Measurements from ENCODE around the gene NPHP4. TPM values are rescaled to one million over a fixed set of nuclear protein-coding genes. Genes with fewer than 3 reads are reported as not detected.

NPHP4 gene
- total RNA-seq, 1 donor from 2014 or later: 11.3 TPM

DNA sequence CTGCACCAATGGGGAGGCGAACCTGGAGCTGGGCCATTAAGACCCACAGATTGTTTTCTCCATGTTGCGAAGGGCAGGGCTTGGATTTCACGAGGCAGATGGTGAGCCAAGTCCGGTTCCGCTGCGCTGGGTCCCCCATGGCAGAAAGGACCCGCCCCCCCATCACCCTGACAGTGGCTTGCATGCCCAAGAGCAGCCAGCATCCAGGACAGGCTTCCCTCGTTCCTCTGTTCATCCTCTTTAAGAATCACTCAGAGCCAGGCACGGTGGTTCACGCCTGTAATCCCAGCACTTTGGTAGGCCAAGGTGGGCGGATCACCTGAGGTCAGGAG lies 15.8 kb upstream of the NPHP4 start:
- Histone ChIP-seq H3K9me3 (no peaks in the 10 kb centered on the region), H3K27ac (no peak overlapping the region), H3K4me1 (no peaks in the 10 kb centered on the region), H3K27me3 (no peaks in the 10 kb centered on the region), H3K4me3 (no peak overlapping the region), H3K36me3 (no peaks in the 10 kb centered on the region)
- intact Hi-C loops (cut with DNase I): no loop called here
- TF ChIP-seq POLR2A (IDR thresholded peaks at IDR 0.05) (no peak), CTCF (IDR thresholded peaks at IDR 0.05) (no peak), POLR2AphosphoS5 (IDR thresholded peaks at IDR 0.05; ENCODE audit: insufficient read depth in 1 of 2, low read depth in 1 of 2) (no peak)
- DNase-seq (ENCODE audit: extremely low spot score in 2 of 2): no peak

- intact Hi-C loops (cut with DNase I): no loop called here
- no peaks in the 10 kb centered on the region for H3K9me3 ChIP-seq
- no peaks in the 10 kb centered on the region for H3K36me3 ChIP-seq
- no peak for DNase-seq (ENCODE audit: extremely low spot score in 2 of 2)
- no peaks in the 10 kb centered on the region for H3K27me3 ChIP-seq
- H3K4me1 ChIP-seq: no peaks in the 10 kb centered on the region
- H3K27ac ChIP-seq: no peak overlapping the region
- H3K4me3 ChIP-seq: no peak overlapping the region
- TF ChIP-seq POLR2AphosphoS5 (IDR thresholded peaks at IDR 0.05; ENCODE audit: insufficient read depth in 1 of 2, low read depth in 1 of 2) (no peak), POLR2A (IDR thresholded peaks at IDR 0.05) (no peak), CTCF (IDR thresholded peaks at IDR 0.05) (no peak)
Observed at GRCh38 chr1:6007318-6008083, 15.3 kb upstream of the NPHP4 start.

DNA sequence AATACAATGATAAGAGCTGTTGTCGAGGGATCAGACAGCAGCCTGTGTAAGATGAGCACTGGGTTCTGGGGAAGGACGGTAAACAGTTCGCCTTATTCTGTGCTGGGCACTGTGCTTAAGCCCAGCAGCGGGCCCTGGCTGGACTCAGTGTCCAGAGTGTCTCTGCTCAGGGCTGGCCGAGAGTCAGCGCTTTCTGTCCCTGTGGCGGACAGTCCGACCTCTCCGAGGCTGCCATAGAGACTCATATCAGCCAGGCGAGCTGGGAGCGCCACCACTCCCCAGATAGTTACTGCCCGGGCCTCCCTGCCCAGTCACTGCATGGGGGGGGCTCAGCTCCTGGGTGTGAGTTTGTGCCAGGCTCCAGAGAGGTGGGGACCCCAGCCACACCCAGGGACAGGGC lies 14.7 kb upstream of the NPHP4 start:
- Histone ChIP-seq H3K27ac (no peak overlapping the region), H3K4me1 (no peaks in the 10 kb centered on the region), H3K4me3 (no peak overlapping the region), H3K27me3 (no peaks in the 10 kb centered on the region), H3K9me3 (no peaks in the 10 kb centered on the region), H3K36me3 (no peaks in the 10 kb centered on the region)
- DNase-seq (ENCODE audit: extremely low spot score in 2 of 2): no peak
- intact Hi-C loops (cut with DNase I): no loop called here
- no peak for TF ChIP-seq CTCF (IDR thresholded peaks at IDR 0.05)
- no peak for TF ChIP-seq POLR2AphosphoS5 (IDR thresholded peaks at IDR 0.05; ENCODE audit: insufficient read depth in 1 of 2, low read depth in 1 of 2)
- no peak for TF ChIP-seq POLR2A (IDR thresholded peaks at IDR 0.05)

DNA sequence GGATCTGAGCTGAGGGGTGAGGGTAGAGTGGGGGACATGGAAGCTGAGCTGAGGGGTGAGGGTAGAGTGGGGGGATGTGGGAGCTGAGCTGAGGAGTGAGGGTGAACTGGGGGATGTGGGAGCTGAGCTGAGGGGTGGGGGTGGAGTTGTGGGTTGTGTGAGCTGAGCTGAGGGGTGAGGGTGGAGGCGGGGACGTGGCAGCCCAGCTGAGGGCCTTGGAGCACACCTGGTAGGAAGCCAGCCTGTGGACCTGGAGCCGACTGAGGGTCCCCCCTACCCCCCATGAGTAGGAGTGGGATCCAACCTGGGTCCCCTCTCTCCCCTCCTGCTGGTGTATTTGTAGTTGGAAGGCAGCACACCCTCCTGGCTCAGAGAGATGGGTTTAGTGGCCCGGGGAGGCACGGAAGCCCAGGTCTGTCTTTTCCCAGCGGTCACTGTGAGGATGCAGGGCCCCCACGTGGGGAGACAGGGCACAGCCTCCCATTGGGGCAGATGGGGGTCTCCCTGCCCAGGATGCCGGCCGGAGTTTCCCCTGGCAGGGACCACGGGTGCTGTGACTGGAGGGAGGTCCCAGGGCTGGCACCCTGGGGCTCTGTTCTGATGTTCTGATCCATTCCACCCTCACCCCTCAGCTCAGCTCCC lies 13.2 kb upstream of the NPHP4 start:
- intact Hi-C loops (cut with DNase I): no loop called here
- TF ChIP-seq POLR2AphosphoS5 (IDR thresholded peaks at IDR 0.05; ENCODE audit: insufficient read depth in 1 of 2, low read depth in 1 of 2): no peak
- TF ChIP-seq CTCF (IDR thresholded peaks at IDR 0.05): no peak
- no peak for TF ChIP-seq POLR2A (IDR thresholded peaks at IDR 0.05)
- H3K27me3 ChIP-seq: no peaks in the 10 kb centered on the region
- no peaks in the 10 kb centered on the region for H3K4me1 ChIP-seq
- no peak overlapping the region for H3K27ac ChIP-seq
- no peak for DNase-seq (ENCODE audit: extremely low spot score in 2 of 2)
- no peaks in the 10 kb centered on the region for H3K36me3 ChIP-seq
- H3K9me3 ChIP-seq: no peaks in the 10 kb centered on the region
- no peak overlapping the region for H3K4me3 ChIP-seq
